DOHH2 (cell line): ENCODE measurements around the gene SPG7.

Experiments used
- H3F3A ChIP-seq: fragments of 200-600 bp; sonication (generic), shearing (Covaris generic); 2 replicates; pipeline ENCODE4 v1.6.0; 2016; ENCODE audit warnings: antibody characterized with exemption, mild to moderate bottlenecking; ENCODE audit not compliant: control insufficient read depth, insufficient read depth
- H3K27ac ChIP-seq: fragments of 200-600 bp; sonication (generic); 2 replicates; pipeline ENCODE4 v1.5.1; 2014; ENCODE audit warnings: low read depth, mild to moderate bottlenecking, low read length, moderate library complexity
- H3K27me3 ChIP-seq: fragments of 200-600 bp; sonication (generic); 2 replicates; pipeline ENCODE4 v1.6.1; 2014; ENCODE audit warnings: mild to moderate bottlenecking, low read length, mixed read lengths; ENCODE audit not compliant: control insufficient read depth
- H3K36me3 ChIP-seq: fragments of 200-600 bp; sonication (generic); 2 replicates; pipeline ENCODE4 v1.6.1; 2014; ENCODE audit warnings: mild to moderate bottlenecking, low read length, moderate library complexity, mixed read lengths; ENCODE audit not compliant: control insufficient read depth
- H3K4me1 ChIP-seq: fragments of 200-600 bp; sonication (generic); 2 replicates; pipeline ENCODE4 v1.6.1; 2014; ENCODE audit warnings: mild to moderate bottlenecking, low read length, mixed read lengths; ENCODE audit not compliant: control insufficient read depth
- H3K4me2 ChIP-seq: fragments of 200-600 bp; sonication (generic); 2 replicates; pipeline ENCODE4 v1.6.0; 2014; ENCODE audit warnings: mild to moderate bottlenecking, low read length, moderate library complexity
- H3K4me3 ChIP-seq: fragments of 200-600 bp; sonication (generic); 2 replicates; pipeline ENCODE4 v1.5.1; 2014; ENCODE audit warnings: mild to moderate bottlenecking, low read length, mixed read lengths
- H3K79me2 ChIP-seq: fragments of 200-600 bp; sonication (generic); 2 replicates; pipeline ENCODE4 v1.6.1; 2014; ENCODE audit warnings: mild to moderate bottlenecking, low read length, mixed read lengths; ENCODE audit not compliant: control insufficient read depth
- H3K9me2 ChIP-seq: fragments of 200-600 bp; sonication (generic); replicated peaks from 2 replicates; pipeline ENCODE4 v1.6.1; 2014; ENCODE audit warnings: mild to moderate bottlenecking, low read length, mixed read lengths; ENCODE audit not compliant: control insufficient read depth
- H3K9me3 ChIP-seq: fragments of 200-600 bp; sonication (generic); 2 replicates; pipeline ENCODE4 v1.6.1; 2014; ENCODE audit warnings: antibody characterized with exemption, low read length, mixed read lengths; ENCODE audit not compliant: control insufficient read depth, insufficient read depth
- H4K20me1 ChIP-seq: fragments of 200-600 bp; sonication (generic); 2 replicates; pipeline ENCODE4 v1.6.0; 2014; ENCODE audit warnings: low read depth, mild to moderate bottlenecking, antibody characterized with exemption, low read length, moderate library complexity; ENCODE audit not compliant: control insufficient read depth, insufficient read depth
- CTCF ChIP-seq: fragments of 200-600 bp; sonication (generic); IDR thresholded peaks from one replicate; pipeline ENCODE4 v1.5.1; 2014; ENCODE audit warnings: antibody characterized with exemption, mild to moderate bottlenecking, low read depth, low read length; ENCODE audit not compliant: poor library complexity, severe bottlenecking
- EZH2phosphoT487 ChIP-seq: fragments of 200-600 bp; sonication (generic); IDR thresholded peaks from 2 replicates; pipeline ENCODE4 v1.6.1; 2017; ENCODE audit warnings: borderline replicate concordance, mild to moderate bottlenecking, antibody characterized with exemption, low read length, moderate library complexity, mixed read lengths

SPG7 gene

GRCh38 chr16:89507834-89508590 is at the start of gene SPG7:
SPG7 (plus strand) TSS chr16:89508403; CDS start chr16:89508418, 15 bp downstream.
- peaks cover 47% of the 10 kb centered on the region for H3K79me2 ChIP-seq
- H3F3A ChIP-seq, result peaks cover 12% of the 10 kb centered on the region
- H3K4me2 ChIP-seq, result peak within 1 kb of the TSS; percentile 93
- peak within 1 kb of the TSS; percentile 76 for H3K27ac ChIP-seq
- H3K4me1 ChIP-seq, result peaks cover 44% of the 10 kb centered on the region
- no peaks in the 10 kb centered on the region for H4K20me1 ChIP-seq
- H3K27me3 ChIP-seq, result no peaks in the 10 kb centered on the region
- H3K36me3 ChIP-seq, result peaks cover 29% of the 10 kb centered on the region
- H3K9me2 ChIP-seq, result no peaks in the 10 kb centered on the region
- TF ChIP-seq CTCF, result peak; percentile 17
- TF ChIP-seq EZH2phosphoT487, result no peak
- H3K9me3 ChIP-seq, result no peaks in the 10 kb centered on the region
- H3K4me3 ChIP-seq, result peak within 1 kb of the TSS; percentile 99

GRCh38 chr16:89458551-89458950 is 49.7 kb upstream of the SPG7 start:
- peaks cover 9% of the 10 kb centered on the region; the same call in 1 of the 2 replicates for H3K36me3 ChIP-seq
- peaks cover 8% of the 10 kb centered on the region for H3K4me1 ChIP-seq
- H3K27ac ChIP-seq, result no peak overlapping the region
- TF ChIP-seq CTCF, result no peak
- TF ChIP-seq EZH2phosphoT487, result no peak
- H3F3A ChIP-seq, result peaks cover 7% of the 10 kb centered on the region; the same call in 1 of the 2 replicates
- H4K20me1 ChIP-seq, result peaks cover 51% of the 10 kb centered on the region
- no peaks in the 10 kb centered on the region for H3K9me2 ChIP-seq
- H3K27me3 ChIP-seq, result no peaks in the 10 kb centered on the region
- no peaks in the 10 kb centered on the region for H3K9me3 ChIP-seq
- peaks cover 88% of the 10 kb centered on the region for H3K79me2 ChIP-seq
- no peak overlapping the region for H3K4me2 ChIP-seq
- no peak overlapping the region for H3K4me3 ChIP-seq

- Histone ChIP-seq H3K36me3 (peaks cover 9% of the 10 kb centered on the region; the same call in 1 of the 2 replicates), H3K27me3 (no peaks in the 10 kb centered on the region), H4K20me1 (peaks cover 51% of the 10 kb centered on the region), H3K4me2 (no peak overlapping the region), H3K4me3 (no peak overlapping the region), H3K9me3 (no peaks in the 10 kb centered on the region), H3F3A (peaks cover 7% of the 10 kb centered on the region; the same call in 1 of the 2 replicates), H3K27ac (no peak overlapping the region), H3K4me1 (peaks cover 4% of the 10 kb centered on the region), H3K9me2 (no peaks in the 10 kb centered on the region), H3K79me2 (peaks cover 88% of the 10 kb centered on the region)
- TF ChIP-seq CTCF, result no peak
- no peak for TF ChIP-seq EZH2phosphoT487
Observed at GRCh38 chr16:89458967-89459366, 49.2 kb upstream of the SPG7 start.
